ENCODE results near the gene LAYN. TPM values are rescaled to one million over a fixed set of nuclear protein-coding genes. Genes with fewer than 3 reads are reported as not detected.

The LAYN gene
- total RNA-seq, 1 experiment from 2014 or later: 0.79 TPM

- Mint-ChIP-seq H3K9me3 (ENCODE audit: unreplicated experiment) (peaks cover 25% of the 10 kb centered on the region), H3K27ac (ENCODE audit: unreplicated experiment) (no peak overlapping the region), H3K36me3 (ENCODE audit: insufficient read depth, unreplicated experiment) (no peaks in the 10 kb centered on the region), H3K4me3 (ENCODE audit: unreplicated experiment) (no peak overlapping the region), H3K4me1 (ENCODE audit: low read depth, unreplicated experiment) (no peaks in the 10 kb centered on the region), H3K27me3 (ENCODE audit: insufficient read depth, unreplicated experiment) (peaks cover 2% of the 10 kb centered on the region)
- no peak for TF ChIP-seq CTCF (IDR thresholded peaks at IDR 0.05; ENCODE audit: insufficient read depth in 1 of 2, low read depth in 1 of 2, low read length in 1 of 2, severe bottlenecking in 1 of 2, unreplicated experiment in 1 of 2)
- BruUV-seq (replicated peaks): no TSS peak
- no peaks in the 10 kb centered on the region for H3K4me1 ChIP-seq
- no peak overlapping the region for H3K4me3 ChIP-seq (ENCODE audit: low read depth, low read length)
- H3K36me3 ChIP-seq (ENCODE audit: control insufficient read depth, insufficient read depth, low read length): no peaks in the 10 kb centered on the region
- intact Hi-C loops (cut with micrococcal nuclease; ENCODE audit: unreplicated experiment): no loop called here
- no peak for DNase-seq
- H3K27me3 ChIP-seq (replicated peaks; ENCODE audit: control insufficient read depth, insufficient read depth, low read length): no peaks in the 10 kb centered on the region
- POLR2A ChIA-PET: no interaction called here
- H3K9me3 ChIP-seq: peaks cover 17% of the 10 kb centered on the region; the same call in 1 of the 2 replicates
- CTCF ChIA-PET: no interaction called here
Measured at GRCh38 chr11:111555255-111555654, 14.7 kb downstream of the LAYN start.

- Mint-ChIP-seq H3K4me1 (ENCODE audit: low read depth, unreplicated experiment) (peaks cover 6% of the 10 kb centered on the region), H3K36me3 (ENCODE audit: insufficient read depth, unreplicated experiment) (no peaks in the 10 kb centered on the region), H3K27me3 (ENCODE audit: insufficient read depth, unreplicated experiment) (peaks cover 2% of the 10 kb centered on the region), H3K27ac (ENCODE audit: unreplicated experiment) (no peak overlapping the region), H3K4me3 (ENCODE audit: unreplicated experiment) (no peak overlapping the region), H3K9me3 (ENCODE audit: unreplicated experiment) (peaks cover 25% of the 10 kb centered on the region)
- DNase-seq: no peak
- Histone ChIP-seq H3K4me3 (ENCODE audit: low read depth, low read length) (no peak overlapping the region), H3K9me3 (peaks cover 17% of the 10 kb centered on the region; the same call in 1 of the 2 replicates), H3K36me3 (ENCODE audit: control insufficient read depth, insufficient read depth, low read length) (no peaks in the 10 kb centered on the region), H3K4me1 (no peaks in the 10 kb centered on the region), H3K27me3 (replicated peaks; ENCODE audit: control insufficient read depth, insufficient read depth, low read length) (no peaks in the 10 kb centered on the region)
- no TSS peak for BruUV-seq (replicated peaks)
- CTCF ChIA-PET: no interaction called here
- TF ChIP-seq CTCF (IDR thresholded peaks at IDR 0.05; ENCODE audit: insufficient read depth in 1 of 2, low read depth in 1 of 2, low read length in 1 of 2, severe bottlenecking in 1 of 2, unreplicated experiment in 1 of 2): no peak
- intact Hi-C loops (cut with micrococcal nuclease; ENCODE audit: unreplicated experiment): no loop called here
- POLR2A ChIA-PET: no interaction called here
Measured at GRCh38 chr11:111557425-111558111, 17.0 kb downstream of the LAYN start.

GRCh38 chr11:111559800-111560464, 19.4 kb downstream of the LAYN start:
- CTCF ChIA-PET: no interaction called here
- DNase-seq: no peak
- TF ChIP-seq CTCF (IDR thresholded peaks at IDR 0.05; ENCODE audit: insufficient read depth in 1 of 2, low read depth in 1 of 2, low read length in 1 of 2, severe bottlenecking in 1 of 2, unreplicated experiment in 1 of 2): no peak
- Mint-ChIP-seq H3K27ac (ENCODE audit: unreplicated experiment) (no peak overlapping the region), H3K27me3 (ENCODE audit: insufficient read depth, unreplicated experiment) (no peaks in the 10 kb centered on the region), H3K4me1 (ENCODE audit: low read depth, unreplicated experiment) (peaks cover 7% of the 10 kb centered on the region), H3K9me3 (ENCODE audit: unreplicated experiment) (peaks cover 24% of the 10 kb centered on the region), H3K36me3 (ENCODE audit: insufficient read depth, unreplicated experiment) (no peaks in the 10 kb centered on the region), H3K4me3 (ENCODE audit: unreplicated experiment) (no peak overlapping the region)
- H3K36me3 ChIP-seq (ENCODE audit: control insufficient read depth, insufficient read depth, low read length): no peaks in the 10 kb centered on the region
- intact Hi-C loops (cut with micrococcal nuclease; ENCODE audit: unreplicated experiment): no loop called here
- peaks cover 17% of the 10 kb centered on the region; the same call in 1 of the 2 replicates for H3K9me3 ChIP-seq
- H3K4me1 ChIP-seq: no peaks in the 10 kb centered on the region
- no peaks in the 10 kb centered on the region for H3K27me3 ChIP-seq (replicated peaks; ENCODE audit: control insufficient read depth, insufficient read depth, low read length)
- H3K4me3 ChIP-seq (ENCODE audit: low read depth, low read length): no peak overlapping the region
- no TSS peak for BruUV-seq (replicated peaks)
- POLR2A ChIA-PET: no interaction called here

Measured in Caco-2 (cell line).